GM18505 (cell line): ENCODE measurements around the gene KLHL3.

Source experiments
- ATAC-seq: cut with Tn5 transposase; IDR thresholded peaks from one replicate; pipeline ENCODE4 v1.9.1; 2021; ENCODE audit not compliant: unreplicated experiment
- POLR2A ChIP-seq: IDR thresholded peaks from 4 replicates; pipeline ENCODE4 v1.6.1; 2011; ENCODE audit warnings: borderline replicate concordance; ENCODE audit not compliant: insufficient read depth, insufficient read length; ENCODE audit errors: extremely low read depth

The KLHL3 gene

GRCh38 chr5:137619191-137619870, 116.6 kb downstream of the KLHL3 start:
- no peak for ATAC-seq
- TF ChIP-seq POLR2A = no peak

GRCh38 chr5:137618476-137618875, 117.4 kb downstream of the KLHL3 start:
- no peak for ATAC-seq
- no peak for TF ChIP-seq POLR2A

GRCh38 chr5:137617528-137618205, 118.2 kb downstream of the KLHL3 start:
- no peak for ATAC-seq
- TF ChIP-seq POLR2A = no peak

- no peak for TF ChIP-seq POLR2A
- ATAC-seq = no peak
Measured at GRCh38 chr5:137616046-137616445, 119.8 kb downstream of the KLHL3 start.

GRCh38 chr5:137615171-137615775, 120.6 kb downstream of the KLHL3 start:
- ATAC-seq = no peak
- TF ChIP-seq POLR2A = no peak

GRCh38 chr5:137613554-137614265, 122.2 kb downstream of the KLHL3 start:
- ATAC-seq = no peak
- no peak for TF ChIP-seq POLR2A

GRCh38 chr5:137612576-137612975, 123.3 kb downstream of the KLHL3 start:
- ATAC-seq = no peak
- no peak for TF ChIP-seq POLR2A

GRCh38 chr5:137611794-137612435, 124.0 kb downstream of the KLHL3 start:
- ATAC-seq = no peak

GRCh38 chr5:137611011-137611580, 124.8 kb downstream of the KLHL3 start:
- no peak for TF ChIP-seq POLR2A

More at GRCh38 chr5:137611794-137612435, 124.0 kb downstream of the KLHL3 start:
- TF ChIP-seq POLR2A = no peak

GRCh38 chr5:137610598-137610997, 125.3 kb downstream of the KLHL3 start:
- TF ChIP-seq POLR2A = no peak
- no peak for ATAC-seq

More at GRCh38 chr5:137611011-137611580, 124.8 kb downstream of the KLHL3 start:
- no peak for ATAC-seq

GRCh38 chr5:137609127-137609526, 126.8 kb downstream of the KLHL3 start:
- TF ChIP-seq POLR2A = no peak
- ATAC-seq = no peak

- ATAC-seq = no peak
- no peak for TF ChIP-seq POLR2A
Measured at GRCh38 chr5:137607771-137608170, 128.1 kb downstream of the KLHL3 start.
